ENCODE measurements around the gene HIBADH. TPM values are rescaled to one million over a fixed set of nuclear protein-coding genes. Genes with fewer than 3 reads are reported as not detected.
"Not testable (repeated sequence)": the region's sequence is repeated elsewhere in the genome, so short reads cannot be mapped to it uniquely, and the experiment has no call there.

The HIBADH gene
- polyA plus RNA-seq, 2 donors: 5.5 to 11.4 TPM

DNA sequence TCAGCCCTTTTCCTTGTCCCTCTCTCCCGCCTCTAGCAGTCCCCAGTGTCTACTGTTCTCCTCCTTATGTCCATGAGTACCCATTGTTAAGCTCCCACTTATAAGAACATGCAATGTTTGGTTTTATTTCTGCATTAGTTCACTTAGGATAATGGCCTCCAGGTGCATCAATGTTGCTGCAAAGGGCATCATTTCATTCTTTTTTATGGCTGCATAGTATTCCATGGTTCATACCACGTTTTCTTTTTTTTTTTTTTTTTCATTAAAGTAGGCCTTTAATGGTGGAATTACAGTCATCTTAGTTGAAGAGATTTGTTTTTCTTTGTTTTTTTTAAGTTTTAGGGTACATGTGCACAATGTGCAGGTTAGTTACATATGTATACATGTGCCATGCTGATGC, 160.8 kb downstream of the HIBADH start:
- WGBS, 2 donors: 88 to 92% methylated on average over 2 of the region's 2 CpGs
- not testable (repeated sequence) for H3K9me3 ChIP-seq (ENCODE audit: control insufficient read depth in 2 of 2, insufficient read depth in 1 of 2, low read depth in 1 of 2, low read length in 1 of 2); H3K27ac ChIP-seq (ENCODE audit: low read depth in 2 of 2, low read length in 1 of 2)

DNA sequence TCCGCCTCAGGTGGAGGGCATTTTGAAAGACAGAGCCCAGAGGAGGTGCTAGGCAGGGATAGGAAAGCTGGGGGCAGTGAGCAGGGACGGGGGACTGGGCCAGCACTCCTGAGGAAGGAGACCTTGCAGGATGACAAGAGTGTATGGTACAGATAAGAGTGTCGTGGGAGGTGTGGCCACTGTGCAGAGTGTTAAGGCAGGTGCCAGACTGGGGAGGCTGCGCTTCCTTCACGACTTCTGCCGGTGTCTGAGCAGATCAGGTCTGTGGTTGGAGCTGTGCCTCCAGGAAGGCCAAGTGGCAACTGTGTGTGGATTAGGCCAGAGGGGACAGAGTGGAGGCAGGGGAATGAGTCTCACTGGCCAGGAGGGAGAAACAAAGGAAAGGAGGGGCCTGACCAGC, 161.7 kb downstream of the HIBADH start:
- Histone ChIP-seq H3K36me3 (ENCODE audit: control insufficient read depth in 2 of 2, insufficient read depth in 2 of 2, low read length in 1 of 2) (no peaks in the 10 kb centered on the region), H3K4me3 (ENCODE audit: low read depth in 1 of 2, low read length in 2 of 2) (no peak overlapping the region)
- 78 to 83% methylated on average over 6 of the region's 6 CpGs for WGBS, 2 donors

More for the DNA sequence above, 160.8 kb downstream of the HIBADH start:
- not testable (repeated sequence) for H3K4me1 ChIP-seq (ENCODE audit: control insufficient read depth in 2 of 2, insufficient read depth in 2 of 2, low read length in 1 of 2); H3K4me3 ChIP-seq (ENCODE audit: low read depth in 1 of 2, low read length in 2 of 2); H3K27me3 ChIP-seq (ENCODE audit: control insufficient read depth in 1 of 2, insufficient read depth in 2 of 2, low read length in 2 of 2); H3K36me3 ChIP-seq (ENCODE audit: control insufficient read depth in 2 of 2, insufficient read depth in 2 of 2, low read length in 1 of 2)

DNA sequence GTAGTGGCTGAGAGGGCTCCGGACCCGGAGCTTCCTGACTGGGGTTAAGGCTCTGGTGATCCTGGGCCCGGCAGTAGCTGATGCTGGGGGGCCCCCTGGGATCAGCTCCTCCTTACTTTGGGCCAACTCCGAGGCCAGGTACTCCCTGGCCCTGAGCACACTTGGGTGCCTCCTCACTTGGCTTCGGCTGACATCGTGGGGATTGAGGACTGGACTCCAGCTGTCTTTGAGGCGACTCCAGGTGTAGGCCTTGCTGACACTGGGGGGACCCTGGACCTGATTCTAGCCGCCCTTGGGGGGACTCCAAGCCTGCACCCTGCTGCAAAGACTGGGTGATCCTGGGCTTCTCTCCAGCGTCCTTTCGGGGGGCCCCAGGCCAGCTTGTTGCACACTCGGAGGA, 170.5 kb downstream of the HIBADH start:
- no peaks in the 10 kb centered on the region for H3K4me1 ChIP-seq (ENCODE audit: control insufficient read depth in 2 of 2, insufficient read depth in 2 of 2, low read length in 1 of 2)
- H3K36me3 ChIP-seq (ENCODE audit: control insufficient read depth in 2 of 2, insufficient read depth in 2 of 2, low read length in 1 of 2): no peaks in the 10 kb centered on the region
- H3K4me3 ChIP-seq (ENCODE audit: low read depth in 1 of 2, low read length in 2 of 2): no peak overlapping the region
- no peaks in the 10 kb centered on the region for H3K27me3 ChIP-seq (ENCODE audit: control insufficient read depth in 1 of 2, insufficient read depth in 2 of 2, low read length in 2 of 2)
- H3K9me3 ChIP-seq (ENCODE audit: control insufficient read depth in 2 of 2, insufficient read depth in 1 of 2, low read depth in 1 of 2, low read length in 1 of 2): peaks cover 3 to 6% of the 10 kb centered on the region in 2 donors
- H3K27ac ChIP-seq (ENCODE audit: low read depth in 2 of 2, low read length in 1 of 2): no peak overlapping the region
- 94 to 95% methylated on average over 11 of the region's 11 CpGs for WGBS, 2 donors

More for the DNA sequence above, 161.7 kb downstream of the HIBADH start:
- H3K4me1 ChIP-seq (ENCODE audit: control insufficient read depth in 2 of 2, insufficient read depth in 2 of 2, low read length in 1 of 2): no peaks in the 10 kb centered on the region
- H3K27ac ChIP-seq (ENCODE audit: low read depth in 2 of 2, low read length in 1 of 2): no peak overlapping the region
- no peaks in the 10 kb centered on the region for H3K9me3 ChIP-seq (ENCODE audit: control insufficient read depth in 2 of 2, insufficient read depth in 1 of 2, low read depth in 1 of 2, low read length in 1 of 2)
- H3K27me3 ChIP-seq (ENCODE audit: control insufficient read depth in 1 of 2, insufficient read depth in 2 of 2, low read length in 2 of 2): no peaks in the 10 kb centered on the region

DNA sequence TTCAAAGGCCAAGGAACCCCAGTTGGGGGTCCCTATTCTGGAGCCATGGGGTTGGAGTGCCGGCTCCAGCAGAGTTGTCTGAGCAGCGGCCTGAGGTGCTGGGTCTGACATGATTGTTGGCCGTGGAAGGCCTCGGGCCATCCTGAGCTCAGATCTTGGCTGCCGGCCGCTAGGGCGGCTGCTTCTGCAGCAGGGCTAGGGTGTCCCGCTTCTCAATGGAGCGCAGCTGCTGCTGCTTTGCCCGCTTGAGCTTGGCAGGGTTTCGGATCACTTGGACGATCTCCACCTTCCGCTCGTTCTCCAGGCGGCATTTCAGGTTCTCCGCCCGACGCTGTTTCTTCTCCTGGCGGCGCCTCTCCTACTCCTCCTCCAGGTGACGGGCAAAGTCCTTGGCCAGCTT, 171.1 kb downstream of the HIBADH start:
- Histone ChIP-seq H3K4me1 (ENCODE audit: control insufficient read depth in 2 of 2, insufficient read depth in 2 of 2, low read length in 1 of 2) (no peaks in the 10 kb centered on the region), H3K36me3 (ENCODE audit: control insufficient read depth in 2 of 2, insufficient read depth in 2 of 2, low read length in 1 of 2) (no peaks in the 10 kb centered on the region), H3K27me3 (ENCODE audit: control insufficient read depth in 1 of 2, insufficient read depth in 2 of 2, low read length in 2 of 2) (no peaks in the 10 kb centered on the region), H3K9me3 (ENCODE audit: control insufficient read depth in 2 of 2, insufficient read depth in 1 of 2, low read depth in 1 of 2, low read length in 1 of 2) (peaks cover 3 to 6% of the 10 kb centered on the region in 2 donors), H3K27ac (ENCODE audit: low read depth in 2 of 2, low read length in 1 of 2) (no peak overlapping the region), H3K4me3 (ENCODE audit: low read depth in 1 of 2, low read length in 2 of 2) (no peak overlapping the region)
- WGBS, 2 donors: 95 to 96% methylated on average over 21 of the region's 21 CpGs

DNA sequence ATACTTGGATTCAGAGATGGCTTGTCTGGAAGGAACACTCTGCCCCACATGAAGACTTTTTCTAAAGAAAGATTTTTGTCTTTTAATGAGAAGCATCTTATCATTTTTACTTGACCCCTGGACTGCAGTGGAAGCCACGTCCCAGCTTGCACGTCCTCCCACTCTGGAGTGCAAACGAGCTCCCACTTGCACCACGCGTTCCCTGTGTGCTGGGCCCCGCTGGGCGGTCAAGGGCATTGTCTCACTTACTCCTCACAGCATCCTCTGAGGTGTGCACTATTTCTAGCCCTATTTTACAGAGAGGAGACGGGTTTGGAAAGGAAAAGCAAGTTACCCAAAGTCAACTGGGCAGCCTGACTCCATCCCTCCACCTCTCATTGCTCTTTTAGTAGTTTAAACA, 175.2 kb downstream of the HIBADH start:
- no peak overlapping the region for H3K27ac ChIP-seq (ENCODE audit: low read depth in 2 of 2, low read length in 1 of 2)
- H3K9me3 ChIP-seq (ENCODE audit: control insufficient read depth in 2 of 2, insufficient read depth in 1 of 2, low read depth in 1 of 2, low read length in 1 of 2): peaks cover 3 to 6% of the 10 kb centered on the region in 2 donors
- no peaks in the 10 kb centered on the region for H3K4me1 ChIP-seq (ENCODE audit: control insufficient read depth in 2 of 2, insufficient read depth in 2 of 2, low read length in 1 of 2)
- H3K36me3 ChIP-seq (ENCODE audit: control insufficient read depth in 2 of 2, insufficient read depth in 2 of 2, low read length in 1 of 2): no peaks in the 10 kb centered on the region
- H3K4me3 ChIP-seq (ENCODE audit: low read depth in 1 of 2, low read length in 2 of 2): no peak overlapping the region
- WGBS, 2 donors: 75 to 84% methylated on average over 8 of the region's 8 CpGs
- no peaks in the 10 kb centered on the region for H3K27me3 ChIP-seq (ENCODE audit: control insufficient read depth in 1 of 2, insufficient read depth in 2 of 2, low read length in 2 of 2)

DNA sequence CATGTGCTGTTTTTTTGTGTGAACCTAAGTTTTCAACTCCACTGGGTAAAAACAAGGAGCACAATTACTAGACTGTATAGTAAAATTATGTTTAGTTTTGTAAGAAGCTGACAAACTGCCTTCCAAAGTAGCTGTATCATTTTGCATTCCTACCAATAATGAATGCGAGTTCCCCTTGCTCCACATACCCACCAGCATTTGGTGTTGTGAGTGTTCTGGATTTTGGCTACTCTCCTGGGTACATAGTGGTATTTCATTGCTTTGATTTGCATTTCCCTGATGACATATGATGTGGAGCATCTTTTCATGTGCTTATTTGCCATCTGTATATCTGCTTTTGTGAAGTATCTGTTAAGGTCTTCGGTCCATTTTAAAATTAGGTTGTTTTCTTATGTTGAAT, 178.2 kb downstream of the HIBADH start:
- WGBS, 2 donors: 91 to 92% methylated on average over 2 of the region's 2 CpGs
- H3K36me3 ChIP-seq (ENCODE audit: control insufficient read depth in 2 of 2, insufficient read depth in 2 of 2, low read length in 1 of 2): no peaks in the 10 kb centered on the region

DNA sequence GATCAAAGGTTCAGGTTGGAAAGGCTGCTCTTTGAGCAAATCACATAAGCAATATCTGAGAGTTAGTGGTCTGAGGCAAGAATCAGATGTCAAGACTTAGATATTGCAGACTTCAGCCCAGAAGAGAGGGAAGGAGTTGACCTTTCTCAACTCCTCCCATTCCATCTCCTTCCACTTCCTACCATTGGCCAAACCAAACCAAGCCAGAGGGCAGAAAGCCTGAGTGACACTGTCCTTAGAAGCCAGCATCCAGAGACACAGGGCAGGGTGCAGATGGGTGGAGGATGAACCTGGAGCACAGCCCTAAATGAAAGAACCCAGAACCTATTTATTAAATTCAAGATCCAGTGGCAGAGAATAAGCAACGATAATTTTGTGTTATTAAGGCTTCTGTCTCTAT, 180.5 kb downstream of the HIBADH start:
- 65 to 81% methylated on average over 1 of the region's 1 CpG for WGBS, 2 donors
- Histone ChIP-seq H3K27ac (ENCODE audit: low read depth in 2 of 2, low read length in 1 of 2) (no peak overlapping the region), H3K36me3 (ENCODE audit: control insufficient read depth in 2 of 2, insufficient read depth in 2 of 2, low read length in 1 of 2) (no peaks in the 10 kb centered on the region), H3K4me3 (ENCODE audit: low read depth in 1 of 2, low read length in 2 of 2) (no peak overlapping the region), H3K27me3 (ENCODE audit: control insufficient read depth in 1 of 2, insufficient read depth in 2 of 2, low read length in 2 of 2) (no peaks in the 10 kb centered on the region), H3K9me3 (ENCODE audit: control insufficient read depth in 2 of 2, insufficient read depth in 1 of 2, low read depth in 1 of 2, low read length in 1 of 2) (no peaks in the 10 kb centered on the region), H3K4me1 (ENCODE audit: control insufficient read depth in 2 of 2, insufficient read depth in 2 of 2, low read length in 1 of 2) (no peaks in the 10 kb centered on the region)

More for the DNA sequence above, 178.2 kb downstream of the HIBADH start:
- Histone ChIP-seq H3K27ac (ENCODE audit: low read depth in 2 of 2, low read length in 1 of 2) (no peak overlapping the region), H3K4me1 (ENCODE audit: control insufficient read depth in 2 of 2, insufficient read depth in 2 of 2, low read length in 1 of 2) (no peaks in the 10 kb centered on the region), H3K4me3 (ENCODE audit: low read depth in 1 of 2, low read length in 2 of 2) (no peak overlapping the region), H3K9me3 (ENCODE audit: control insufficient read depth in 2 of 2, insufficient read depth in 1 of 2, low read depth in 1 of 2, low read length in 1 of 2) (no peaks in the 10 kb centered on the region), H3K27me3 (ENCODE audit: control insufficient read depth in 1 of 2, insufficient read depth in 2 of 2, low read length in 2 of 2) (no peaks in the 10 kb centered on the region)

DNA sequence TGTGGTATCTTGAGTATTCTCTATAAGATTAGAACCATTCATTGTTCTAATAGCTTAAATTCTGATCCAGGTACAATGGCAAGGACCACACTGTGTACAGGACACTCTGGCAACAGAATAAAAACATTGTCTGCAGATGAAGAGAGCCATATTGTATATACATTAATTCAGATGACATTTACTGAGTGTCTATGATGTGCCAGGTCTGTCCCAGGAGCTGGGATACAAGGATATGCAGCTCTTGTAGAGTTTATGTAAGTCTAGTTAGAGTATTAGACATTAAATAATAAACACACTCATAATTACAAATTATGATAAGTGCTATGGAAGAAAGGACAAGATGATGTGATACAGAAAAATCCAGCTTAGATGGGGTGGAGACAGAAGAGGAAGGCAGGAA, 184.1 kb downstream of the HIBADH start:
- Histone ChIP-seq H3K27me3 (ENCODE audit: control insufficient read depth in 1 of 2, insufficient read depth in 2 of 2, low read length in 2 of 2) (no peaks in the 10 kb centered on the region), H3K9me3 (ENCODE audit: control insufficient read depth in 2 of 2, insufficient read depth in 1 of 2, low read depth in 1 of 2, low read length in 1 of 2) (no peaks in the 10 kb centered on the region), H3K4me1 (ENCODE audit: control insufficient read depth in 2 of 2, insufficient read depth in 2 of 2, low read length in 1 of 2) (no peaks in the 10 kb centered on the region), H3K4me3 (ENCODE audit: low read depth in 1 of 2, low read length in 2 of 2) (no peak overlapping the region), H3K36me3 (ENCODE audit: control insufficient read depth in 2 of 2, insufficient read depth in 2 of 2, low read length in 1 of 2) (no peaks in the 10 kb centered on the region), H3K27ac (ENCODE audit: low read depth in 2 of 2, low read length in 1 of 2) (no peak overlapping the region)

DNA sequence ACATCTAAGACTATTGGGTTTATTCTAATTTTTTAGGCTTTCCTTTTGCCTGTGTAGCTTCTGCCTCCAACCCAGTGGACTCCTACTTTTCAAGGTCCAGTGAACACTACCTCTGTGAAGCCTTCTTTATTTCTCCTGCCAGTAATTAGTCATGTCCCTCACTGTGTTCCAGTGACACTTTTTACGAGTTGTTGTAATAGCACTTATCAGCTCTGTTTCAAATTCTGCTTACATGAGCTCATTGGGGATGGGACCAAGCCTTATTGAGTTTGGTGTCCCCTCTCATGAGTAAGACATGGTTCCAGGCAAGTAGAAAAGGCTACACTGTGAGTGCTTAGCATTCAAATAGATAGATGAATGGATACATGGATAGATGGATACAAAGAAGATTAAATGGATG, 184.6 kb downstream of the HIBADH start:
- Histone ChIP-seq H3K27me3 (ENCODE audit: control insufficient read depth in 1 of 2, insufficient read depth in 2 of 2, low read length in 2 of 2) (no peaks in the 10 kb centered on the region), H3K36me3 (ENCODE audit: control insufficient read depth in 2 of 2, insufficient read depth in 2 of 2, low read length in 1 of 2) (no peaks in the 10 kb centered on the region), H3K27ac (ENCODE audit: low read depth in 2 of 2, low read length in 1 of 2) (no peak overlapping the region), H3K4me3 (ENCODE audit: low read depth in 1 of 2, low read length in 2 of 2) (no peak overlapping the region), H3K4me1 (ENCODE audit: control insufficient read depth in 2 of 2, insufficient read depth in 2 of 2, low read length in 1 of 2) (no peaks in the 10 kb centered on the region), H3K9me3 (ENCODE audit: control insufficient read depth in 2 of 2, insufficient read depth in 1 of 2, low read depth in 1 of 2, low read length in 1 of 2) (no peaks in the 10 kb centered on the region)
- WGBS, 2 donors: 43 to 65% methylated on average over 1 of the region's 1 CpG

DNA sequence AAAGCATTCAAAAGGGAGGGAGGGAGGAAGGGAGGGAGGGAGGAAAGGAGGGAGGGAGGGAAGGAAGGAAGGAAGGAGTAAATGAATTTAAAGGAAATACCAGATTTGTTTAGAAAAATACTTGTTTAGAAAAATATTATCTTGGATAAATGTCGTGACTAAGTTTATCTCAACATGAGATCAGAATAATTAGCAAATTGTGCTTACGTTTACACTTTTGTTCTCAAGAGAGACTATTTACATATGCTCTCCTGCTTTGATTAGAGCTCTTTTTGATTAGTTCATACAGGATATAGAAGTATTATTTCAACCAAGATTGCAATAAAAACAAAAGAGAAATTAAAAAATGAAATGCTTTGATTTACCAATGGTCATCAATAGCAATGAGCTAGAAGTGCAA, 186.2 kb downstream of the HIBADH start:
- no peaks in the 10 kb centered on the region for H3K36me3 ChIP-seq (ENCODE audit: control insufficient read depth in 2 of 2, insufficient read depth in 2 of 2, low read length in 1 of 2)
- H3K27ac ChIP-seq (ENCODE audit: low read depth in 2 of 2, low read length in 1 of 2): no peak overlapping the region
- H3K27me3 ChIP-seq (ENCODE audit: control insufficient read depth in 1 of 2, insufficient read depth in 2 of 2, low read length in 2 of 2): no peaks in the 10 kb centered on the region
- H3K9me3 ChIP-seq (ENCODE audit: control insufficient read depth in 2 of 2, insufficient read depth in 1 of 2, low read depth in 1 of 2, low read length in 1 of 2): no peaks in the 10 kb centered on the region
- 35 to 59% methylated on average over 2 of the region's 2 CpGs for WGBS, 2 donors
- no peaks in the 10 kb centered on the region for H3K4me1 ChIP-seq (ENCODE audit: control insufficient read depth in 2 of 2, insufficient read depth in 2 of 2, low read length in 1 of 2)
- H3K4me3 ChIP-seq (ENCODE audit: low read depth in 1 of 2, low read length in 2 of 2): no peak overlapping the region
